ENCODE data around the gene MED15.
A peak's percentile ranks its signal among the peaks of the same experiment; 100 is the strongest.
"Not testable (repeated sequence)": the region's sequence is repeated elsewhere in the genome, so short reads cannot be mapped to it uniquely, and the experiment has no call there.

Gene MED15

DNA sequence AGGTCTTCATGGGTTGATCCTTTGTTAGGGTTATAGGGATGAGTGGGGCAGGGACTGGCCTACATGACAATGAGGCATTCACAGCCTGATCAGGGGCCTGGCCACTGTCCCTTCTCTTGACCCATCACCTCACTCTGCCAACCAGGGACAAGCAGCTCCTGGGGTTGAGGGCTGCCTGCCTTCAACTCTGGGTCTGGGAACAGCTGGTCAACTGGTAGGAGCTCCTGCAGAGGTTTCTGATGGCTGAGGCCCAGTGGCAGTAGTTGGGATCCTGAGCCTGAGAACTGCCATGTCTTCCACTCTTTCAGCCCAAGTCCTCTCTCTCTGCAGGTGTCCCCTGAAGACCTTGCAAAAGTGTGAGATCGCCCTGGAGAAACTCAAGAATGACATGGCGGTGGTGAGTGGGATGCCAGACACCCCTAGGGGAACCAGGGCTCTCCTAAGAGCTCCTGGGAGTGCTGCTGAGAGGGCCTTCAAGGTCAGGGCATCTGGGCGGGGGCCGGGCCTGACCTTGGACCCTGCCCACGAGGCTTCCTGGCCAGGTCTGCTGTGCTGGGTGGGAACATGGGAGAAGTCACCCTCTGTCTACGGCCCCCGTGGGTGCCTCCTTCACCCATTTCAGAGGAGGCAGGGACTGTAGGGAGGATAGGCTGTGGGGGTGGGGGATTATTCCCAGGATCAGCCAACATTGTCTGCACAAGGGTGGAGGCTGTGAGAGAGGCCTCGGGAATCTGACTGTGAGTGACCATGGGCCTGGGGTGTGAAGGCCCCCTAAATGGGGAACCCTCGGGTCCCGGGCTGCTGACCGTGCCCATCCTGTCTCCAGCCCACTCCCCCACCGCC lies 76.8 kb downstream of the MED15 start:
- no peak for DNase-seq (ENCODE audit: low spot score)

DNA sequence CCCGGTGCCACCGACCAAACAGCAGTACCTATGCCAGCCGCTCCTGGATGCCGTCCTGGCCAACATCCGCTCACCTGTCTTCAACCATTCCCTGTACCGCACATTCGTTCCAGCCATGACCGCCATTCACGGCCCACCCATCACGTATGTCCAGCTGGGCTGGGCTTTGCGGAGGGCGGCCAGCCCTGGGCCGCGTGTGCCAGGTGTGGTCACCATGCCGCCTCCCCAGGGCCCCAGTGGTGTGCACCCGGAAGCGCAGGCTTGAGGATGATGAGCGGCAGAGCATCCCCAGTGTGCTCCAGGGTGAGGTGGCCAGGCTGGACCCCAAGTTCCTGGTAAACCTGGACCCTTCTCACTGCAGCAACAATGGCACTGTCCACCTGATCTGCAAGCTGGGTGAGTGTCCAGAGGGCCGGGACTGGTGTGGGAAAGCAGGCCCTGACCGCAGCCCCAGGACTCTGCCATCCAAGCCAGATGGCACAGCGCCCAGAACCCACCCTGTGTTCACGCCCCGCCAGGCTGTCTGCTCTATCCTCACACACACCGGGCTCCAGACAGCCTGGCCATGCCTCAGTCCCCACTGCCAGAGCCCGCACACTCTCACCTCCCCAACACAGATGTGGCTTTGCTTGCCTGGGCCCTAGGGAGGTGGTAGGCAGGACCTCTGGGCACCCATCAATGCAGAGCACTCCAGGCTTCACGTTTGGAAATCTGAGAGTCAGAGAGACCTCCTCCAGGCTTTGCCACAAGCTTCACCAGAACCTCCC lies 77.6 kb downstream of the MED15 start:
- no peak for DNase-seq (ENCODE audit: low spot score)

DNA sequence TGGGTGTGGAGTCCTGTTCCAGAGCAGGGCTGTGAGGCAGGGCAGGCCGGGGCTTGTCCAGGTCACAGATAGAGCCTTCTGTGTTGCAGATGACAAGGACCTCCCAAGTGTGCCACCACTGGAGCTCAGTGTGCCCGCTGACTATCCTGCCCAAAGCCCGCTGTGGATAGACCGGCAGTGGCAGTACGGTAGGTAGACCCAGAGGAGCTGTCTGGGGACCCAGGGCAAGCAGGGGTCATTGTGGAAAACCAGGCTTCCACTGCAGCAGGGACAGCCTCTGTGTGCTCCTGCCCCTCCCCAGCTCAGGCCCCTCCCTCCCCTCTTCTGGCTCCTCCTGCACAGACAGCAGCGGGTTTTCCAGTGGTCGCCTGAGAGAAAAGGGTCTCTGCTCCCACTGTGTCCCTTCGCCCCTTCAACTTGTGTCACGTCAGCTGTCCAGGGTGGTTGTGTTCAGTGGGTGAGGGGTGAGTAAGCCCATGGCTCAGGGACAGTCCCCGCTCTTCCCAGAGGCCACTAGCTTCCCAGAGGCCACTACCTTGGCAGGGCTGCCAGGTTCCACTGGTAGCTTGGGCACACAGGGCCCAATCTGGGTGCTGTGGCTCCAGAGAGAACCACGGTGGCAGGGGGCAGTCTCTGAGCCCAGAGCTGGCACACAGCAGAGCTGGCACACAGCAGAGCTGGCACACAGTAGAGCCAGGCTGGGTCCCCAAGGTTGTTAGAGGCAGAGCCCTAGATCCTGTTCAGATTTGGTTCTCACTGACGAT lies 78.4 kb downstream of the MED15 start:
- DNase-seq (ENCODE audit: low spot score), result no peak

GRCh38 chr22:20586403-20586745 lies 79.0 kb downstream of the MED15 start:
- no peak for DNase-seq (ENCODE audit: low spot score)

DNA sequence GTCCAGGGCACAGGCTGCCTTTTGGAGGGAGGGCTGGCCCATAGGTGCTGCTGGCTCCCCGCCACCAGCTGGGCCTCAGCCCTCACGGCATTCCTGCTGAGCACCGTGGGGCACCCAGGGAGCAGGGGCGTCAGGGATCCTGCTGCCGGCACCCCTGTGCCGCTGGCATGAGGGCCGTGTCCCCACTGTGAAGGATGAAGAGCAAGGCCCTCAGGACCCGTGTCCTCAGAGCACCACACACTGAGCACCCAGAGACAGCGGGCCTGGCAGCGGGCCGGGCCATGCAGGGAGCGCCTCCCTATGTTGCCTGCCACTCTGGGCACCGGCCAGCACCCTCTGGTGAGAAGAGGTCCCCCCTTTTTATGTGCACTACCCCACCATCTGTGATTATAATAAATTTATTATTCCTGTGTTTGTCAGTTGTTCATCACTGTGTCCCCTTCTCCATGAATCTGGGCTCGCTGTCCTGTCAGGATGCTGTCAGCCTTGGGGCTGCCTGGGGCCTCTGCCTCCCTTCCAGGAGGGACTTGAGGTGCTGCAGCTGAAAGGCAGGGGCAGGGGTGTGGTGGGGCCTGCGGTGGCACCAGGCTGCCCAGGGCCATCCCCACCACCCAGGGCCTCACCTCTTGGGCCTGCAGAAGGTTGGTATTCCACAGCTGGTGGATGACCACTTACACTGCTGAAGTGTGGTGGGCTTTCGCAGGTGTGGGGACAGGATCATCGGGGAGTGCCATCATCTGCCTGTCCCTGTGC lies 80.0 kb downstream of the MED15 start:
- no peak for DNase-seq (ENCODE audit: low spot score)

DNA sequence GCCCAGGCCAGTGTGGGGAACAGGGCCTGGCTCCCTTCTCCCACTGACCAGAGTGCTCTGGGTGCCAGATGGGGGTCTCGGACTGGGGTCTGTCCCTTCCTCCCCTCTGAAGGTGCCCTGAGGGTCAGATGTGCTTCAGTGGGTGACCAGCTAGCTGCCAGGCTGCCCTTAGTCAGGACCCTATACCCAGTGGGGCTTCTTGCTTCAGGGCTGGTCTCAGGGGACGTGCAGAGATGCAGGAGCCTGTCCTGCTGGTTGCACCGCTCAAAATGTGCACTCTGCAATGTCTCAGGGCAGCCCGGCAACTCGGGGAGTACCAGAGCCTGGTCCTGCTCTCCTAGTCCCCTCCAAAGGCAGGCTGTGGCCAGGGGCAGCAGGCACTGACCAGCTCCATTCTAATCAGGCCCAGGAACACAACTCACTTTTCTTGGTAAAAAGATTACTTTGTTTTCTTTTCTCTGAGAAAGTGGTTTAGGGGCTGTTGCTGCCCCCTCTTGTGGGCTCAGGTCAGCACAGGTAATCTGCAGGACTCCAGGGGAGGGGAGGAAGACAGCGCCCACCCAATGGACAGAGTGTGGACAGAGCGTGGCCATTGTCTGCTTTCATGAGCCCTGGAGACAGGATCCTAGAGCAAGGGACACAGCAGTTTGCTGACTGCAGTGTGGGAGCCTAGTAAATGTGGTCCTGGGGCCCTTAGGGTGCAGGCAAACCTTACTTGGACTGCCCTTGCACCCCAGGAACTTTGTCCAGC lies 80.9 kb downstream of the MED15 start:
- DNase-seq (ENCODE audit: low spot score), result no peak

GRCh38 chr22:20588843-20589581 lies 81.6 kb downstream of the MED15 start:
- DNase-seq (ENCODE audit: low spot score), result no peak

- no peak for DNase-seq (ENCODE audit: low spot score)
These were observed 82.4 kb downstream of the MED15 start for GRCh38 chr22:20589614-20590476.

DNA sequence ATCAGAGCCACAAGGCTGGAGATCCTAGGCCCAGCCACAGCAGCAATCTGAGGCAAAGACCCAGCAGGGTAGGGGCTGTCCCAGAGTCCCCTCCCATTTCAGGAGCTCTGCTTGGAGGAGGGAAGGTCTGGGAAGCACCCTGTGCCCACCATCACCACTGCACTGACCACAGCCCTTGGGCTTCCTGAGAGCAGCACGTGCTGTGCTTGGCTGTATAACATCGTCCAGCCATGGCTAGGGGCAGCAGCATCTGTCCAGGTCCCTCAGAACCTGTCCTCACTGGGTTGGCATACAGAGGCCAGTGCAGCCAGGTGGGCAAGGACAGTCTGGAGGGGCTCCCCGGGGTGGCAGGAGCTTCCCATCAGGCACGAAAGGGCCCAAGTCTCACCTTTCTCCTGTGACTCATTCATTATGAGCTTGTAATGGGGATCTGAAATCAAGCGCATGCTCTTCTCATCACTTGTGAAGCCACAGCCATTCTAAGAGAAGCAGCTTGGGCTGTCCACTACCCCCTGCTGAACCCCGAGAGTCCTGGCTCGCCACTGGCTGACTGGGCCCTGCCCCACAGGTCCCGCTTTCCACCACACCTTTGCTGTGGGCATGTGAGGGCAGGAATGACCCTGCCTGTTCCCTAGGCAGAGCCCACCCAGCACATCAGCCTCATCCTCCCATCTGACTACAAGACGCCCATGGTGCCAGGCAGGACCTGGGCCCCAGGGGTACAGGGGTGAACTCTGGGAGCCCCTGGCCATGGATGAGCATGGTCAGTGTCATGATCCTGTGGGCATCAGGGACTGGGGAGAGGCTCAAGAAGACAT lies 83.3 kb downstream of the MED15 start:
- no peak for DNase-seq (ENCODE audit: low spot score)

GRCh38 chr22:20591295-20591645 lies 83.9 kb downstream of the MED15 start:
- DNase-seq (ENCODE audit: low spot score), result no peak

DNA sequence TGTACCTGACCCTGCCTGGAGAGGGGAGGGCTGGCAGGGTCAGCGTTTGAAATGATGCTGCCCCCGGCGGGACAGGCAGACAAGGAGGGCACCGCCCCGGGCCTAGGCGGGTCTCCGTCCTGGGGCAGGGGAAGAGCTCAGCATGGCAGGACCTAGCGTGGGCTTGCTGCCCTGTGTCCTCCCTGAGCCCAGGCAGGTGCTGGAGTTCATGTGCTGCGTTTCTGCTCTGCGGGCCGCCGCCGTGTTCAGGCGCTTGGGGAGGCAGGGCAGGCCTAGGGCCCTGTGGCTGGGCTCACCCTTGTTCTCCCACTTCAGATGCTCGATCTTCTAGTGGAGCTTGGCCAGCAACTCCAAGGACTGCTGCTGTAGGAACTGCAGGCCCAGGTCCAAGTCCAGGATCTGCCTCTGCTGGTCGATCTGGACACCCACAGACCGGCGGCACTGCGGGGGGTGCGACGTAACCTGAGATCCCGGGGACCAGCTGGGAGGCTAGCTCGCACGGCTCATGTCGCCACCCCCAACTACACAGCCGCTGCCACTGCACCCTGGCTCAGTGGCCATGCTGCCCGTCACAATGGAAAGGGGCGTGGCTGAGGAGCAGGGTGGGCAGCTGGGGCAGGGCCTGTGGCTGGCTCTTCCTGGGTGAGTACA lies 84.4 kb downstream of the MED15 start:
- DNase-seq (ENCODE audit: low spot score), result peak; percentile 50

DNA sequence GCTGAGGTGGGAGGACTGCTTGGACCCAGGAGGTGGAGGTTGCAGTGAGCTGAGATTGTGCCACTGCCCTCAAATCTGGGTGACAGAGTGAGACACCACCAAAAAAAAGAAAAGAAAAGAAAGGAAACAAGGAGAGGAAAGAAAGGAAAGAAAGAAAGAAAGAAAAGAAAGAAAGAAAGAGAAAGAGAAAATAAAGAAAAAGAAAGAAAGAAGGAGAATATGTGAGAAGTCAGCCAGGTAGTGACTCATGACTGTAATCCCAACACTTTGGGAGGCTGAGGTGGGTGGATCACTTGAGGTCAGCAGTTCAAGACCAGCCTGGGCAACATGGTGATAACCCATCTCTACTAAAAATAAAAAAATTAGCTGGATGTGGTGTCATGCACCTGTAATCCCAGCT lies 86.6 kb downstream of the MED15 start:
- not testable (repeated sequence) for DNase-seq (ENCODE audit: low spot score)

- not testable (repeated sequence) for DNase-seq (ENCODE audit: low spot score)
These were observed 87.1 kb downstream of the MED15 start for GRCh38 chr22:20594486-20594885.

DNA sequence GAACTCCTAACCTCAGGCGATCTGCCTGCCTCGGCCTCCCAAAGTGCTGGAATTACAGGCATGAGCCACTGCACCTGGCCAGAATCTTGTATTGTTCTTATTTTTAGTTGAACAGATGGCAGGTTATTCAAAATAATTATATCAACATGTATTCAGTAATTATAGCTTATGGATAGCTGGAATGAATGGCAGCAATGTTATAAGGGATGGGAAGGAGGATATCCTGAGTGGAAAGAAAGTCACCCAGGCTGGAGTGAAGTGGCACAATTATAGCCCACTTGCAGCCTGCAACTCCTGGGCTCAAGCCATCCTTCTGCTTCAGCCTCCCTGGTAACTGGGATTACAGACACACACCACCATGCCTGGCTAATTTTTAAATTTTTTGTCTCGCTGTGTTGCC lies 88.1 kb downstream of the MED15 start:
- no peak for DNase-seq (ENCODE audit: low spot score)

DNA sequence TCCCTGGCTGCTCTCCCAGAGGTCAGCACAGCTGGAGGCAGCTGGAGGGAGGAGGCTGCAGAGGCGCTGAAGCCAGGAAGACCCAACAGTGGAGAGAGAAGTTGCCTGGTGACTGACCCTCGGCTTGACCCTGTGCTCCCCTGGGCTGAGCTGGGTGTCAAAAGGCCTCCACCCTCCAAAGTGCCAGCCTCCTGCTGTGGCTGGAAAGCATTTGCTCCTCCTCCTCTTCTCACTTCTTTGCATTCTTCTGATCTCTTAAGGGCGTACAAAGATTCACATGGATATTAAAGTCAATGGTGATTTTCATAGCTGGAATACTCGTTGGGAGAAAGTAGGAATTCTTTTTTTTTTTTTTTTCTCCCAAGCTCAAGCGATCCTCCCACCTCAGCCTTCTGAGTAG lies 91.7 kb downstream of the MED15 start:
- DNase-seq (ENCODE audit: low spot score), result no peak

DNA sequence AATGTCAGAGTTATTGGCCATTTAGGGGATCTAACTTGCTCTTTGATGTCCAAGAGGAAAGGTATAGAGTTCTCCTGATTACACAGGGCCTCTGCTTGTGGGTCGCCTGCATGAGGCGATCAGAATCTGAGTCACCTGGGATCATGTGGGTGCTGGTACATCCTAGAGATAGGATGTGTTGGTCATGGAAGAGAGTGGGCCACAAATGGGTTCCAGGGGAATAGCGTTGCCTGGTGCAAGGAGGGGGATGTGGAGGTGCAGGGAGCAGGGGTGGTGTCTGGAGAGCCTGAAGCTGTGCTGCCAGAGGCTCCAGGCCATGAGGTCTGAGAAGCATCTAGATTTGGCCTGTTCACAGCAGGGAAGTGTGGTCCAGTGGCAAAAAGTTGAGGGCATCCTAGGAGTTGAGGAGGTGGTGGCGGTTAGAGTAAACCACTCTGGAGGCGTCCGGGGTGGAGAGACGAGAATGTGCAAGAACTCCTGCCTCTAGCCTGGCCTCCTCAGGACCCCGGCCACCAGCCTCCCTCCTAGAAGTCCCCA lies 92.8 kb downstream of the MED15 start:
- DNase-seq (ENCODE audit: low spot score), result no peak

DNA sequence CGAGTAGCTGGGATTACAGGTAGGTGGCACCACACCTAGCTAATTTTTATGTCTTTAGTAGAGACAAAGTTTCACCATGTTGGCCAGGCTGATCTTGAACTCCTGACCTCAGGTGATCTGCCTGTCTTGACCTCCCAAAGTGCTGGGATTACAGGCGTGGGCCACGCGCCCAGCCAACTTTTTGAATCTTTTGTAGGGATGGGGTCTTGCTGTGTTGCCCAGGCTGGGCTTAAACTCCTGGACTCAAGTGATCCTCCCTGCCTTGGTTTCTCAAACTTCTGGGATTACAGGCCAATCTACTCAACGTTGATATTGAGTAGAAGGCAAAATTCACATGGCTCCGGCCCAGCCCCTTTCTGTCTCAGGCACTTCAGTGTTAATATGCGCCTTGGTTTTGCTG lies 93.9 kb downstream of the MED15 start:
- no peak for DNase-seq (ENCODE audit: low spot score)

- DNase-seq (ENCODE audit: low spot score), result no peak
These were observed 95.3 kb downstream of the MED15 start for GRCh38 chr22:20602609-20603164.

Data from hepatic stellate cell (primary cell).